Activated CD8-positive, alpha-beta memory T cell treated with anti-CD3 and anti-CD28 coated beads, Interleukin-2, amount 50 U/mL, for 48 hours (primary cell): ENCODE data around the gene FAM118A.
"Not testable (repeated sequence)": the region's sequence is repeated elsewhere in the genome, so short reads cannot be mapped to it uniquely, and the experiment has no call there.

ENCODE experiments used
- DNase-seq: peaks from one replicate; pipeline ENCODE4 v3.0.0-alpha.2; 2020

The FAM118A gene

DNA sequence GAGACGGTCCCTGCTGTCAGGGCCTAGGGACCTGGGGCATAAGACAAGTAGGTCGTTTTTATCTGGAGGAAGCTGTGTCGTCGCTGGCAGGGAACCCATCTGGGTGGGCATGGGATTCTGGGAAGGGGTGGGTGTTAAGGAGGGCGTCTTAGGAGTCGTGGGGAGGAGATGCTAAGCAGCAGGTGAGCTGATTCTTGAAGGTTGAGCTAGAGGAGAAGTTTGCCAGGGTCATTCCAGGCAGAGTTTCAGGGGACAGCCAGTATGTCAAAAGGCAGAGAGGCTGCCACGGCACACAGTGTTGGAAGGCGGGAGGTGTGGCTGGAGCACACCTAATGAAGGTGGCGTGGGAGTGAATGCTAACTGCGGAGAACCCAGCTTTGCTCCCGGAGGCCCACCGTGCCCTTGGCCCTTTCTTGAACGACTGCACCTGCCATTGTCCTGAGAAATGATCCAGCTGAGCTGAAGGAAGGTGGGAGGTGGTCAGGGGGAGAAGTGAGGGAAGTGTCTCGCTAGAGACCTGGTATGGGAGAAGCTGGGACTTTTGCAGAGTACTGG is 1.3 kb downstream of the FAM118A start:
- DNase-seq: no peak

DNA sequence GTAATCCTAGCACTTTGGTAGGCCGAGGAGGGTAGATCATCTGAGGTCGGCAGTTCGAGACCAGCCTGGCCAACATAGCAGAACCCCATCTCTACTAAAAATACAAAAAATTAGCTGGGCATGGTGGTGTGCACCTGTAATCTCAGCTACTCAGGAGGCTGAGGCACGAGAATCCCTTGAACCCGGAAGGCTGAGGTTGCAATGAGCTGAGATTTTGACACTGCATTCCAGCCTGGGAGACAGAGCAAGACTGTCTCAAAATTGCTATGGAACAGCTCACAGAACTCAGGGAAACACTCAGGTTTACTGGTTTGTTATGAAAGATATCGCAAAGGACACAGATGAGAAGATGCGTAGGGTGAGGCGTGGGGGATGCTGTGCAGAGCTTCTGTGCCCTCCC is 2.7 kb downstream of the FAM118A start:
- no peak for DNase-seq

DNA sequence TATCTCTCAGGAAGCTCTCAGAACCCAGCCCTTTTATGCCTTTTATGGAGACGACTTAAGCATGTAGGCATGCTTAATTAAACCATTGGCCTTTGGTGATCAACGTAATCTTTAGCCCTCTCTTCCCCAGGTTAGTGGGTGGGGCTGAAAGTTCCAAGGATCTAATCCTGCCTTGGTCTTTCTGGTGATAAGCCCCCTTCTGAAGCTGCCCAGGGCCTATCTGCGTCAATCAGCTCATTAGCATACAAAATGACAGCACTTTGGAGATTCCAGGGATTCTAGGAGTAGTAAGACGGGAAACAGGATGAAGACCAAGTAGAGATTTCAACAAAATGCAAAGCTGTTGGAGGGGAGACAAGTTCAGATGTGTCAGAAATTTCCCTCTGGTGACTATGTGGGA is 3.1 kb downstream of the FAM118A start:
- no peak for DNase-seq

DNA sequence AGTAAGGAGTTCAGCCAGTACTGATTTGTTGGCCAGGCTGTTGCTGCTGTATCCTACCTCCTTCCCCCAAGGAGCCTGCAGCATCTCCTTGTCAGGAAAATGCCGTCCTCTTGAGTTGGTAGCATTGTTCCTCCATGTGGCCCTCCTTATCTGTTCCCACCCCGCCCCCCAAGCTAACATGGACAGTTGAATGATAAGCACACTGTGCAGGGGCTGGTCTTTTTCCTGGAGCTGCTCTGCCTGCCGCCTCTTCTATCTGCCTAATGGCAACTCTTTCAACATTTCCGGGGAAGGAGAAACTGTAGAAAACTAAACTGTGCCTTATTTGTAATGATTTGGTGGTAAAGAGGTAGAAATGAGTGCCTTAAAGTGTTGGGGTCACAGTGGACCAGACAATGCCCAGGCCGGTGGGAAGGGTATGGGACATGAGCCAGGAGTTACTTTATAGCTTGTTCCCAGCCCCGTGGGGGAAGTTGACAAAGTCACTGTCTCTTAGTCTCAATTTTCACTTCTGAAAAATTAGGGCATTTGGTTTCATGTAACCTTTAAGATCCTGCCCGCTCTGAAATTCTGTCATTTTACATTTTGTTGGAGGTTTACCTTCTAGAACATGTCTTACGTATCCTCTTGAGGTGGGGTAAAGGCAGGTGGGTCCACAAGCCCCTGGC is 4.5 kb downstream of the FAM118A start:
- DNase-seq: no peak

DNA sequence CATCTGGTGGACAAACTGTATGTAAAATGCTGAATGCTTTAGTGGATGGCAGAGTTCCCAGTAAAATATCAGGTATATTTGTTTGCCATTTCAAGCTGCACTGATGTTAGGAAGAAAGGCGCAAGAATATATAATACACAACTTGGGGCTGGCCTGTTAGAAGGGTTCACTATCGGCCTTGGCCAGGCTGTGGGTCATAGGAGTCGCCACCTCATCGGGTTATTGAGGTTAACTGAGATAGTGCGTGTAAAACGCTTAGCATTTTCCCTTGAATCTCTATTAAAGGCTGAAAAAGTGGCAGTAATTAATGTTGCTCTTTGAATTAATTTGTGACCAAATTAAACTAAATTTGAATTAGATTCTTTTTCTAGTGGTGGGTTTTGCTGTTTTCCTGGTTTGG is 5.1 kb downstream of the FAM118A start:
- no peak for DNase-seq

DNA sequence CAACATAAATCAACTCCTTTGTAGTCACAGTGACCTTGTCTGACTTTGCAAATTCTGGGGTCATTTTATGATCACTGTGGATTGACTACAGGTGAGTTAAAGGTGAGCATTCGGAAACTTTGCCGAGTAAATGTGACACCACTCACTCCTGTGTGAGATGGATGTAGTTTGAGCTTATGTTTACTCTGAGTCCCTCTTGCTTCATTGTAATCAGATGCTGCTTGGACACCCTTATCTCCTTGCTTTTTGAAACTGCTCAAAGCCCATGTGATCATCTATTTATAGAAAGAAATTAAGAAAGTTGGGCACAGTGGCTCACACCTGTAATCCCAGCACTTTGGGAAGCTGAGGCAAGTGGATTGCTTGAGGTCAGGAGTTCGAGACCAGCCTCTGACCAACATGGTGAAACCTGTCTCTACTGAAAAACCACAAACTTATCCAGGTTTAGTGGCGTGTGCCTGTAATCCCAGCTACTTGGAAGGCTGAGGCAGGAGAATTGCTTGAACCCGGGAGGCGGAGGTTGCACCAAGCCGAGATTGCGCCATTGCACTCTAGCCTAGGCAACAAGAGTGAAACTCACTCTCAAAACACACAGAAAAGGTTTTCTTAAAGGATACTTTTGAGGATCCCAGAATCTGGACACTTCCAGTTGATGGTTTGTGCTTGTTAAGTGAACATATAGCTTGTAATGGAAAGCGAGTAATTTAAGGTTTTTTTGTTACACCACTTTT is 7.2 kb downstream of the FAM118A start:
- no peak for DNase-seq

DNA sequence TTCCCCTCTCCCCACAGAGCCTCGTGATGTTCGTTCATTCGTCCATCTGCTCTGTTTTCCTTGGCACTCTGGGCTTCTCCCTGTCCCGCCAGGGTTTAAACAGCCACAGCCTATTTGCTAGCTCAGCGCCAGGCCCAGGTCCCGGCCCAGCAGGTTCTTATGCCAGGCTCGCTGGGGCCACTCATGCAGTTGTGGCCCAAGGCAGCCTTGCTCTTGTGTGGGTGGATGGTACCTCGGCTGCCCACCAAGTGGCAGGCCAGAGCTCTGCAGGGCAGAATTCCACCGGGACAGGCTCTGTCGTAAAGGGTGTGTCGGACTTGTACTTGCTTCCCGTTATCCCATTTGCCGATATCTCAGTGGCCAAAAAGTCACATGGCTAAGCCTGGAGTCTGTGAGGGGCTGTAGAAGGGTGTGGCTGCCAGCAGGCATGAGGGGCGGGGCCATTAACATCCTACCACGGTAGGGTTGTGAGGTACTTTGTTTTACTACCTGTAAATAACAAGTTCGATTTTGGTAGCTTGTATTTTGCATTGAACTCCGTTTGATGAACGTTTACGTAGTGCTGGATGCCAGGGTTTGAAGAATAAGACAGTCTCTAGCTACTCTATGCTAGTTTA is 7.9 kb downstream of the FAM118A start:
- DNase-seq: no peak

DNA sequence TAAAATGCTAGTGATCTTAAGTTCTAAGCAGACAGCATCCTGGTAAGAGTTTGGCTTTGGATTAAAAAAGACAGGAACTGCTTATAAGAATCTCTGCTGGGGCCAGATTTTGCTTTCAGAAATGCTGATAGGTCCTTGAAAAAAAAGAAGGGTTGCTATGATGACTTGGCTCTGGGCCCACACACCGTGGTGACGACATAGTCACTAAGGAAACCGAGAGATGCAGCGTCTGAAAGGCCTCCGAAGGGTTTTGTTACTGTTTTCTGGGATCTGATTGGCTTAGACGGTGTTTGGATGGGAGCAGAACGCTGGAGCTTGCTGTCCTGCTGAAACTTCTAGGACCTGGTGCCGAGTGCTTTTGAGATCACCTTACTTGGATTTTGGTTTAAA is 8.4 kb downstream of the FAM118A start:
- peak; percentile 86 for DNase-seq

DNA sequence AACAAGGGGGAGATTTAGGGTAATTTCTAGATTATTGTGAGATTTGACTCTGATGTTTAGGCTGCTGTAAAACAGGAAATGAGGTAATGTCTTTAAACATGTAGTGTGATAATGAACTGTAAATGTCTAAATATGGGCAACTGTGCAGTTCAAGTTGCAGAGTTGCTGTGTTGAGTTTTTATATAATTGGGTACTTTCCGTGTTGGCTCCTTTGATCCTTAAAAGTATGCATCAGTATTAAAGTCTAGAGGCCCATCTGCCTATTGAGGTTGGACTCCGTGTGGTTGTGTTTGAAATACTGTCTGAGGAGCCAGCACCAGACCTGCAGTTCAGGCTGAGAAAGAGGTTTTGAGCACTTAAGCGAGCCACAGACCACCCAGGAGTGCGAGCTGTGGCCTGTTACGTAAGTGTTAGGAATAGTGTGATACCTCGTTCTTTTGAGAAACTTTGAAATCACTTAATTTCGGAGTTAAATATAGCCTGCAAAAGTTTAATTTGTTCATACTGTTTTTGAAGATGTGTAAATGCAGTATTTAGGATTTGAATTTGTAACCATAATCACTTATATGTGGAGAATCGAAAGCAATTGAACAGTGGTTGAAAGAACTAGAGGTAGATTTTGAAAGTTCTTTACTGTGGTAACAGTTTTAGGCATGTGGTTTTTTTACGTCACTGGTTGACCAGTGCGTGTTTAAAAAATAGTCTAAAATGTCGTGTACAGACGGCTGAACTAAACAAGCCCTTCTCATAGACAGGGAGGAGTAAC is 9.0 kb downstream of the FAM118A start:
- peak; percentile 64 for DNase-seq

DNA sequence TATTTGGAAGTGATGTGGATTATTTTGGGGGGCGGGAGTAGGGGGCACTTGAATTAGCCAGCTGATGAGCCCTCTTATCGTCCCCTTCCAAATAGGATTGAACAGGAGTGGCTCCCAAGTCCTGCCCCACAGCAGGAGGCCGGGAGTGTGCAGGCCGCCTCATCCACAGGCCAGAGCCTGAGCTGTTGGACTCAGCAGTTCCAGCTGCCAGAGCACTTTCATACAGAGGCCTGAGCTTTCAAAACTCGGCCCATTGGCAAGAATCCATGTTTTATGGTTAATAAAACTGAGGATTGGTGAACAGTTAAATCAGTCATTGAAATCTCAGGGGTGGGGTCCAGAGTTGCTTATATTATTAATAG is 9.6 kb downstream of the FAM118A start:
- no peak for DNase-seq

DNA sequence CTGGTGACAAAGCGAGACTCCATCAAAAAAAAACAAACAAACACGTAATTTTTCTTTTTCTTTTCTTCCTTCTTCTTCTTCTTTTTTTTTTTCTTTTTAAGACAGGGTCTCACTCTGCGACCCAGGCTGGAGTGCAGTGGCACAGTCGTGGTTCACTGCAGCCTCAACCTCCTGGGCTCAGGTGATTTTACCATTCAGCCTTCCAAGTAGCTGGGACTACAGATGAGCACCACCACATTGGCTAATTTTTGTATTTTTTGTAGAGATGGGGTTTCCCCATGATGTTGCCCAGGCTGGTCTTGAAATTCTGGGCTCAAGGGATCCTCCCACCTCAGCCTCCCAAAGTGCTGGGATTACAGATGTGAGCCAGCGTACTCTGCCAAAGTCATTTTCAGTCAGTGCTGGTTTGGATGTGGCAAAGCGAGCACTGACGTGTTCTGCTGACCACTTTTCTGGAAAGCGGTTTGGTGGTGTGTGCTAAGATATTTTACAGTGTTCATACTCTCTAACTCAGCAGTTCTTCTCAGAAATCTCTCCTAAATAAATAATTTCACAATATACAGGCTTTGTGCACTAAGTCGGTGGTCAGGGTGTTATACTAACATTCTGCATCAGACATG is 10.7 kb downstream of the FAM118A start:
- no peak for DNase-seq

DNA sequence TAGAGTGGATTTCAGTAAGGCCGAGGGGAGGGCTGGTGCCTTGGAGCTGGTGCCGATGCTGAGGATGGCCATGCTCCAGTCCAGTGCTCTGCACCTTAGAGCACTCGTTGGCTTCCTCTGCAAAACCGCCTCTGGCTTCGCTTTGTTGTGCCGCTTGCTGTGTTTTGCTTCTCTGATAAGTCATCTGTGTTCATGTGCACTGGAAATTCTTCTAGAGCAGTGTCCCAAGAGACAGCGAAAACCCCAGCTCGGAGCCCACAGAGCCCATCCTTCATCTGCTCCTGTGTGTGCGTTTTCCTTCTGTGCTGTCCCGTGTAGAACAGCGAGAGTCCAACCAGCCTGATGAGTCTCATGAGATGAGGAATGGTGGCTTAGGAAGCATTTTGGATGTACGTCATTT is 12.1 kb downstream of the FAM118A start:
- DNase-seq: no peak

DNA sequence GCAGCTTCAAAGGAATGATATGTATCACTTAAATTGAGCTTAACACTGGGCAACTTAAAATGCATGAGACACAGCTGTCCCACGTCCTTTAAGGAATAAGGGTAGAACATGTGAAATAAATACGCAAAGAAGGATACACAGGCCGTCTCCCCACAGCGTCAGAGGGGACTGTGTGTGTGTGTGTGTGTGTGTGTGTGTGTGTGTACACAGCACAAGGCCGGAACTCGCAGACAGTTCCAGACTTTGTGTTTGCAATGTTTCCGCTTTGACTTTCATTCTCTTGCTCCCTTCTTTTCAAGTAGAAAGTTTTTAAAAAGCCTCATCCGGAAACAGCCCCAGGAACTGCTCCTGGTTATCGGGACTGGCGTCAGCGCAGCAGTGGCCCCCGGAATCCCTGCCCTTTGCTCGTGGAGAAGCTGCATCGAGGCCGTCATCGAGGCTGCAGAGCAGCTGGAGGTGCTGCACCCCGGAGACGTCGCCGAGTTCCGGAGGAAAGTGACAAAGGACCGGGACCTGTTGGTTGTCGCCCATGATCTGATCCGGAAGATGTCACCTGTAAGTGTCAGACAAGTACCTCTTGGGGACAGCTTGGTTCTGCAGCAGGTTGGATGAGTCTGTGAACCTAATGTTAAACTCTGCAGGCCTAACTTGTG is 13.3 kb downstream of the FAM118A start:
- no peak for DNase-seq

DNA sequence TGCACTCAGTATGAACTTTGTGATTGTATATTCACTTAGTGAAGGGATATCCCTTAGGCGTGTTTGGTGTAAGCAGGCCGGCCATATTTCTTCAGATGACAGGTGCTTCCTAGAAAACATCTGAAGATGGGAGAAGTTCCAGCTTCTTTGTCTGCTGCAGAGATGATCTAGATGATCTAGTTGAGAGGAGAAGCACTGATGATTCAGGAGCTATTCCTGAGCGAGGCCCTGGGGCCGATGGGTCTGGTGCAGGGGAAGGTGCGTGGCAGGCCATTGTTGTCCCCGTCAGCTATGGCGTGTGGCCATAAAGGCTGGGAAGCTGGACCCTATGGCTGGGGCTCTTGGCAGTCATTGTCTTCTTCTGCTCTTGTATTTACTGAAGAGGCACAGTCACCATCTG is 14.0 kb downstream of the FAM118A start:
- no peak for DNase-seq

DNA sequence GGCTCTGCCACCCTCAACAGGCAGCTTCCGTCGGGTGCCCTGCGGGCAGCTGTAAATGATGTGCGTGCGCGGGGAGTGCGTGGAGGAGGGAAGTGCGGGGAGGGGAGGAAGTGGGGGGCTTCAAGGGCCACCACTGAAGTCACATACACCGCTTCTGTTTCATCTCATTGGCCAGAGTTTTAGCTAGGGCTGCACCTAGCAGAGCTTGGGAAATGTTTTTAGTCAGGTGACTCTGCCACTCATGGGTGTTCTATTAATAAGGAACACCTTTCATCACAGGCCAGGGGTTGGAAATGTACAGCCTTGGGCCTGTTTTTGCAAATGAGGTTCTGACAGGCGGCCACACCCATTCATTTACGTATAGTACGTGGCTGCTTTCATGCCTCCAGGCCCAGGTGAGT is 14.6 kb downstream of the FAM118A start:
- no peak for DNase-seq

DNA sequence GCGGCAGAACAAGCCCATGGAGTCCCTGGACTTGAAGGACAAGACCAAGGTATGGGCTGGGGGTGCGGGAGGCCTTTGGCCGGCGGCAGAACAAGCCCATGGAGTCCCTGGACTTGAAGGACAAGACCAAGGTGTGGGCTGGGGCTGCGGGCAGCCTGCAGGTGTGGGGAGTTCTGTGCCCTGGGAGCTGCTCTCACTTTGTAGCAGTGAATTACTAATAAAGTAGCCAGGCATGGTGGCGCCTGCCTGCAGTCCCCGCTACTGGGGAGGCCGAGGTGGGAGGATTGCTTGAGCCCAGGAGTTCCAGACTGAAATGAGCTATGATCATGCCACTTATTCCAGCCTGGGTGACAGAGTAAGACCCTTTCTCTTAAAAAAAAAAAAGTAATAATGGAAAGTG is 18.5 kb downstream of the FAM118A start:
- not testable (repeated sequence) for DNase-seq

DNA sequence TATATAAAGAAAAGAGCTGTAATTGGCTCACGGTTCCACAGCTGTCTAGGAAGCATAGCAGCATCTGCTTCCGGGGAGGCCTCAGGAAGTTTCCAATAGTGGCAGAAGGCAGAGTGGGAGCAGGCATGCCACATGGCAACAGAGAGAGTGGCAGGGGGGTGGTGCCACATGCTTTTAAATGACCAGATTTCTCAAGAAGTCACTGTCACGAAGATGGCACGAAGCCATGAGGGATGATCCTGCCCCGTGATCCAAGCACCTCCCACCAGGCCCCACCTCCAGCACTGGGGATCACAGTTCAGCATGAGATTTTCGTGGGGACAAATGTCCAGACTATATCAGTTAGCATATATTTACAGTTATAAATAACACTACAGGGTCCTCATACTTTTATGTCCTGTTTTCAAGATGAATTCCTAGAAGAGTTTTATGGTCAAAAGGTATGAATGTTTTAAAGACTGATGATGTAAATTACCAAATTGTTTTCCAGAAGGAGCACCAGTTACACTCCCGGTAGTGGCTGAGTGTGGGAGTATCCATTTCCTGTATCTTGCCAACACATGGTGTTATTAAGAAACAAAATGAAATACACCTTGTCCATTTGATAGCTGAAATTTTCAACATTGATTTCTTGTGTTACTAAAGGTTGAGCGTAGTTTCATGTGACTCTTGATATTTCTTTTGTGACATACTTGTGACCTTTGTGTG is 19.2 kb downstream of the FAM118A start:
- no peak for DNase-seq

DNA sequence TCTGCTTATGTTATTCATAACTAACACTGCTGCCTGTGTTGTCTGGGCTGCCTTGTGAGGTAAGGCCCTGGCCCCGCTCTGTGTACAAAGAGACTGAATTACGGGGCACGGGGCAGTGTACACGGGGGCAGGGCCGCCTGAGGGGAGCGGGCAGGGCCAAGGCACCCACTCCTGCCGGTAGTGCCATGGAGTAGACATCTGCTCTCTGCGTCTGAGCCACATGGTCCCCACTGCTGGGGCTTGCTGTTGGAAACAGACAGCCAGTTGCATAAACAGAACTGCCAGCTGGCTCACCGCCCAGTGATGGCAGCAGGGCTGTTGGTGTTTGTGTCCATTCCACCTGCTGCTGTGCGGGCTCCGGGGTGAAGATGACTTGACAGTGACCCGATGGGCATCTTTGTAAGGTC is 19.8 kb downstream of the FAM118A start:
- DNase-seq: no peak

DNA sequence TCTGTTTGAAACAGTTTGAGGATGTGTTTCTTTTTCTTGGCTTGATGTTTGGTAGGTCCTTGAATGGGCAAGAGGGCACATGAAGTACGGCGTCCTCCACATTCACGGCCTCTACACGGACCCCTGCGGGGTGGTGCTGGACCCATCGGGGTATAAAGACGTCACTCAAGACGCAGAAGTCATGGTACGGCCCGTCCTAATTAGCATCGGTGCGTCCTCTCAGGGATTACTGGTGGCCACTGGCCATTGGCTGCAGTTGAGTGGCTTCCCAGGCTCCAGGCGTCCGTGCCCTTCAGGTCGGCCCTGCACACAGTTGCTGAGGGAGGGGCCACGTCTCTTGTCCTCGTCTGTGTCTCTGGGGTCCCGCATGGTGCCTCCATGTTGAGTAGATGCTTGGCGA is 20.8 kb downstream of the FAM118A start:
- DNase-seq: no peak

DNA sequence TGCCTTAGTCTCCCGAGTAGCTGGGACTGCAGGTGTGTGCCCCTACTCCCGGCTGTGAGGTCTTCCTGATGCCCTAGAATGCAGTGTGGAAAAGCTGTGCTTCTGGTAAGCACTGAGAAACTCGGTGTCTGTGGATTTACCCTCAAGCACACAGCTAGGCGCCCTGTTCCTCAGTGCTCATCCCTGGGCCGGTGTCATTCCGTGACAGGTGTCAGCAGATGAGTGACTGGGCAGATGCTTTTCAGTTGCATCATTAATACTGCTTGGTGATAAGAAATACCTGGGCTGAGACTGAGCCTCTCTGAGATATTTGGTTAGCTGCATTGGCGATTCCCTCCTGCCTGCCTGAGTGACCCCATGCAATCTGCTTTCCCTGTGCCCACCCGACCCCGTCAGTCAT is 21.8 kb downstream of the FAM118A start:
- no peak for DNase-seq

DNA sequence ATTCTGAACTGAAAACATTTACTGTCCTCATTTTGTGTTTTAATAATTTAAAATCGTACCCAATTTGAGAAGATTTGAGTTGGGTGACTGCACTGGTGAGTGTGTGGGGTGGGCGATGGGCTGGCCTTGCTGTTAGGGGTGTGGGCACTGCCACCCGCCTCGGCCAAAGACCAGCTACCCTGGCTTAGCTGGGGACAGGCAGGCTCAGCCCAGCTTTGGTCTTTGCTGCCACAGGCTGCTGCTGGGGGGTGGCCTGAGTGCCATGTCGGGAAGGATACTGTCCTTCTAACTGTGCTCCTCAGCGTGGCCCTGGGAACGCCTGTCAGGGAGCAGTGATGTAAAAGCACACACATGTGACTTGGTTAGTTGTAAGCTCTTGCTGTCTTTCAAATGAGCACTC is 22.3 kb downstream of the FAM118A start:
- DNase-seq: no peak

DNA sequence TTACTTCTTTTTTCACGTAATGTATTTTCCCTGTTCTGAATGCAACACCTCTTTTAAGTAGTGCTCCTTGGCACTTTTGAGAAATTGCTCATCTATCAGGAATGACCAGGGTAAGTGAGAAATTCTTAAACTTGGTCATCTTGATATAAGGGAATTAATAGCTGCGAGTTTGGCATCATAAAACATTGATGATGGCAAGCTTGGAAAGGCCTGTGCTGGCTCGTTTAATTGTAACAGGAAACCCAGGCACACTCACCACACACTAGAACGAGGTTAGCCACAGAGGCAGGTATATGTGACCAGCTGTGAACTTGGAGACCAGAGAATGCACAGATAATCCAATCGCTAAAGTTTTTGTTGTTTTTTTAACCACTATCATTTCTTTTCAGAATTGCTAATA is 24.3 kb downstream of the FAM118A start:
- DNase-seq: no peak
